ENCODE results near the gene MRPS15.
"Not testable (repeated sequence)": the region's sequence is repeated elsewhere in the genome, so short reads cannot be mapped to it uniquely, and the experiment has no call there.

Gene MRPS15

GRCh38 chr1:36492491-36492890, 28.3 kb upstream of the MRPS15 start:
- Mint-ChIP-seq H3K27ac (no peak overlapping the region), H3K4me1 (peaks cover 6% of the 10 kb centered on the region), H3K27me3 (peaks cover 4% of the 10 kb centered on the region), H3K9me3 (no peaks in the 10 kb centered on the region), H3K4me3 (no peak overlapping the region), H3K36me3 (peaks cover 2% of the 10 kb centered on the region)
- ATAC-seq (ENCODE audit: low read depth) (no peak), DNase-seq (ENCODE audit: low spot score in 2 of 2) (no peak)

GRCh38 chr1:36489258-36490051, 25.3 kb upstream of the MRPS15 start:
- not testable (repeated sequence) for ATAC-seq (ENCODE audit: low read depth); H3K36me3 Mint-ChIP-seq; H3K27me3 Mint-ChIP-seq; H3K27ac Mint-ChIP-seq; DNase-seq (ENCODE audit: low spot score in 2 of 2); H3K9me3 Mint-ChIP-seq; H3K4me3 Mint-ChIP-seq
- peaks cover 18% of the 10 kb centered on the region for H3K4me1 Mint-ChIP-seq

GRCh38 chr1:36487906-36488305, 23.7 kb upstream of the MRPS15 start:
- H3K27me3 Mint-ChIP-seq: no peaks in the 10 kb centered on the region
- H3K36me3 Mint-ChIP-seq: no peaks in the 10 kb centered on the region
- ATAC-seq (ENCODE audit: low read depth): no peak
- H3K9me3 Mint-ChIP-seq: no peaks in the 10 kb centered on the region
- H3K4me3 Mint-ChIP-seq: no peak overlapping the region
- H3K4me1 Mint-ChIP-seq: peaks cover 15% of the 10 kb centered on the region
- DNase-seq (ENCODE audit: low spot score in 2 of 2): no peak
- H3K27ac Mint-ChIP-seq: no peak overlapping the region

- peak overlapping the region; percentile 7 for H3K27ac Mint-ChIP-seq
- not testable (repeated sequence) for H3K36me3 Mint-ChIP-seq; H3K27me3 Mint-ChIP-seq; ATAC-seq (ENCODE audit: low read depth); H3K9me3 Mint-ChIP-seq; DNase-seq (ENCODE audit: low spot score in 2 of 2)
- peaks cover 15% of the 10 kb centered on the region for H3K4me1 Mint-ChIP-seq
- peak overlapping the region; percentile 61 for H3K4me3 Mint-ChIP-seq
Observed at GRCh38 chr1:36487336-36487725, 23.1 kb upstream of the MRPS15 start.

GRCh38 chr1:36486439-36487335, 22.5 kb upstream of the MRPS15 start:
- peak overlapping the region; percentile 83 for H3K27ac Mint-ChIP-seq
- H3K4me1 Mint-ChIP-seq: peaks cover 18% of the 10 kb centered on the region
- H3K9me3 Mint-ChIP-seq: no peaks in the 10 kb centered on the region
- peak overlapping the region; percentile 68 for H3K4me3 Mint-ChIP-seq
- H3K27me3 Mint-ChIP-seq: no peaks in the 10 kb centered on the region
- ATAC-seq (ENCODE audit: low read depth) (peak; percentile 87), DNase-seq (ENCODE audit: low spot score in 2 of 2) (peak in 1 of 2 donors; percentile 16)
- H3K36me3 Mint-ChIP-seq: no peaks in the 10 kb centered on the region

GRCh38 chr1:36486093-36486438, 21.9 kb upstream of the MRPS15 start:
- no peak for DNase-seq (ENCODE audit: low spot score in 2 of 2)
- Mint-ChIP-seq H3K27me3 (no peaks in the 10 kb centered on the region), H3K36me3 (no peaks in the 10 kb centered on the region), H3K9me3 (no peaks in the 10 kb centered on the region), H3K4me1 (peaks cover 18% of the 10 kb centered on the region), H3K27ac (peak overlapping the region; percentile 83), H3K4me3 (peak overlapping the region; percentile 68)
- ATAC-seq (ENCODE audit: low read depth): no peak

- H3K4me3 Mint-ChIP-seq: no peak overlapping the region
- peaks cover 18% of the 10 kb centered on the region for H3K4me1 Mint-ChIP-seq
- DNase-seq (ENCODE audit: low spot score in 2 of 2) (no peak), ATAC-seq (ENCODE audit: low read depth) (no peak)
- H3K27ac Mint-ChIP-seq: no peak overlapping the region
- no peaks in the 10 kb centered on the region for H3K9me3 Mint-ChIP-seq
- no peaks in the 10 kb centered on the region for H3K27me3 Mint-ChIP-seq
- H3K36me3 Mint-ChIP-seq: no peaks in the 10 kb centered on the region
Observed at GRCh38 chr1:36484099-36484498, 19.9 kb upstream of the MRPS15 start.

GRCh38 chr1:36482724-36483388, 18.7 kb upstream of the MRPS15 start, which contains the start of gene CSF3R:
CSF3R (minus strand) TSS chr1:36482913; CDS start chr1:36479496, 3,417 bp downstream.
- Mint-ChIP-seq H3K4me1 (peaks cover 15% of the 10 kb centered on the region), H3K36me3 (no peaks in the 10 kb centered on the region), H3K27ac (no peak within 1 kb of the TSS), H3K27me3 (no peaks in the 10 kb centered on the region), H3K4me3 (no peak within 1 kb of the TSS), H3K9me3 (no peaks in the 10 kb centered on the region)
- ATAC-seq (ENCODE audit: low read depth): no peak
- DNase-seq (ENCODE audit: low spot score in 2 of 2): no peak

GRCh38 chr1:36481771-36482723, 17.9 kb upstream of the MRPS15 start:
- Mint-ChIP-seq H3K27ac (no peak overlapping the region), H3K4me1 (peaks cover 14% of the 10 kb centered on the region), H3K4me3 (no peak overlapping the region), H3K27me3 (no peaks in the 10 kb centered on the region), H3K36me3 (no peaks in the 10 kb centered on the region), H3K9me3 (no peaks in the 10 kb centered on the region)
- DNase-seq (ENCODE audit: low spot score in 2 of 2) (no peak), ATAC-seq (ENCODE audit: low read depth) (no peak)

- H3K4me1 Mint-ChIP-seq: peaks cover 6% of the 10 kb centered on the region
- H3K36me3 Mint-ChIP-seq: no peaks in the 10 kb centered on the region
- no peaks in the 10 kb centered on the region for H3K27me3 Mint-ChIP-seq
- no peak overlapping the region for H3K4me3 Mint-ChIP-seq
- no peak overlapping the region for H3K27ac Mint-ChIP-seq
- H3K9me3 Mint-ChIP-seq: no peaks in the 10 kb centered on the region
- no peak for DNase-seq (ENCODE audit: low spot score in 2 of 2)
- no peak for ATAC-seq (ENCODE audit: low read depth)
Observed at GRCh38 chr1:36481091-36481490, 16.9 kb upstream of the MRPS15 start.

GRCh38 chr1:36480161-36480560, 16.0 kb upstream of the MRPS15 start:
- no peaks in the 10 kb centered on the region for H3K36me3 Mint-ChIP-seq
- ATAC-seq (ENCODE audit: low read depth) (no peak), DNase-seq (ENCODE audit: low spot score in 2 of 2) (no peak)
- H3K27ac Mint-ChIP-seq: no peak overlapping the region
- no peaks in the 10 kb centered on the region for H3K9me3 Mint-ChIP-seq
- peaks cover 3% of the 10 kb centered on the region for H3K4me1 Mint-ChIP-seq
- H3K27me3 Mint-ChIP-seq: no peaks in the 10 kb centered on the region
- H3K4me3 Mint-ChIP-seq: no peak overlapping the region

- Mint-ChIP-seq H3K9me3 (no peaks in the 10 kb centered on the region), H3K4me1 (peaks cover 3% of the 10 kb centered on the region), H3K27me3 (no peaks in the 10 kb centered on the region), H3K27ac (no peak overlapping the region), H3K36me3 (no peaks in the 10 kb centered on the region), H3K4me3 (no peak overlapping the region)
- no peak for ATAC-seq (ENCODE audit: low read depth)
- no peak for DNase-seq (ENCODE audit: low spot score in 2 of 2)
Observed at GRCh38 chr1:36479505-36480051, 15.4 kb upstream of the MRPS15 start.

GRCh38 chr1:36477615-36478014, 13.4 kb upstream of the MRPS15 start:
- H3K27ac Mint-ChIP-seq; H3K9me3 Mint-ChIP-seq; DNase-seq (ENCODE audit: low spot score in 2 of 2); ATAC-seq (ENCODE audit: low read depth); H3K27me3 Mint-ChIP-seq; H3K4me3 Mint-ChIP-seq; H3K36me3 Mint-ChIP-seq; H3K4me1 Mint-ChIP-seq: not testable (repeated sequence)
